IMR-90 (cell line): Measurements from ENCODE around the gene DOK3. TPM values are rescaled to one million over a fixed set of nuclear protein-coding genes. Genes with fewer than 3 reads are reported as not detected.

Experiments
- ATAC-seq: fragments of 200-7000 bp; cut with Tn5 transposase; 2 replicates; pipeline ENCODE4 v1.9.1; 2020; ENCODE audit warnings: low read depth, mild to moderate bottlenecking, moderate library complexity
- BruUV-seq: library from RNA; stranded (reverse); fragments of 400-500 nt; replicated peaks from 2 replicates; lab custom pipeline; 2021; lab: Mats Ljungman, UMichigan
- CTCF ChIA-PET: fragments of 300-600 bp; formaldehyde crosslinking; extraction: SDS; loops from one replicate; lab custom pipeline; 2021; ENCODE audit warnings: antibody characterized with exemption; lab: Yijun Ruan, JAX
- POLR2A ChIA-PET: fragments of 300-600 bp; sonication (Branson Sonifier 250); formaldehyde crosslinking; loops from one replicate; lab custom pipeline; 2022; ENCODE audit warnings: antibody characterized with exemption; ENCODE audit not compliant: unreplicated experiment; lab: Charles Lee
- DNase-seq: peaks from one replicate; pipeline ENCODE4 v3.0.0; 2013
- H2AFZ ChIP-seq: replicated peaks from 2 replicates; pipeline ENCODE3; 2013; ENCODE audit warnings: low read length, mild to moderate bottlenecking; ENCODE audit not compliant: poor library complexity
- H2AK5ac ChIP-seq: 2 replicates; pipeline ENCODE4 v1.6.1; 2013; ENCODE audit warnings: low read depth, low read length, inconsistent platforms
- H2AK9ac ChIP-seq: replicated peaks from 2 replicates; pipeline ENCODE3; 2013; ENCODE audit warnings: mild to moderate bottlenecking, low read depth, low read length, moderate library complexity; ENCODE audit not compliant: poor library complexity
- H2BK120ac ChIP-seq: 2 replicates; pipeline ENCODE4 v1.6.1; 2013; ENCODE audit warnings: low read depth, low read length, inconsistent platforms
- H2BK15ac ChIP-seq: 3 replicates; pipeline ENCODE4 v1.6.1; 2013; ENCODE audit warnings: low read depth, low read length, inconsistent platforms
- H2BK20ac ChIP-seq: 2 replicates; pipeline ENCODE4 v1.6.1; 2013; ENCODE audit warnings: low read depth, mild to moderate bottlenecking, inconsistent platforms, low read length, moderate library complexity
- H2BK5ac ChIP-seq: 2 replicates; pipeline ENCODE4 v1.6.1; 2013; ENCODE audit warnings: mild to moderate bottlenecking, low read depth, low read length, inconsistent platforms; ENCODE audit not compliant: poor library complexity, severe bottlenecking
- H3K14ac ChIP-seq: replicated peaks from 2 replicates; pipeline ENCODE4 v1.6.1; 2013; ENCODE audit warnings: low read depth, low read length, inconsistent platforms
- H3K18ac ChIP-seq: 2 replicates; pipeline ENCODE4 v1.6.1; 2013; ENCODE audit warnings: low read depth, low read length, control low read depth
- H3K23ac ChIP-seq: 2 replicates; pipeline ENCODE4 v1.6.1; 2013; ENCODE audit warnings: low read depth, low read length, inconsistent platforms
- H3K27ac ChIP-seq: 2 replicates; pipeline ENCODE4 v1.5.1; 2013; ENCODE audit warnings: mild to moderate bottlenecking, control low read depth, low read length; ENCODE audit not compliant: insufficient read depth
- H3K27me3 ChIP-seq: 2 replicates; pipeline ENCODE4 v1.6.1; 2013; ENCODE audit warnings: low read length; ENCODE audit not compliant: control insufficient read depth, insufficient read depth
- H3K36me3 ChIP-seq: 2 replicates; pipeline ENCODE4 v1.6.1; 2013; ENCODE audit warnings: low read length, mixed read lengths; ENCODE audit not compliant: control insufficient read depth, insufficient read depth
- H3K4ac ChIP-seq: 2 replicates; pipeline ENCODE4 v1.6.1; 2013; ENCODE audit warnings: low read depth, low read length, inconsistent platforms
- H3K4me1 ChIP-seq: 2 replicates; pipeline ENCODE4 v1.6.1; 2013; ENCODE audit warnings: low read length, mixed read lengths; ENCODE audit not compliant: control insufficient read depth, insufficient read depth
- H3K4me2 ChIP-seq: 2 replicates; pipeline ENCODE4 v1.6.1; 2013; ENCODE audit warnings: low read depth, mild to moderate bottlenecking, control low read depth, low read length, moderate library complexity
- H3K4me3 ChIP-seq: 2 replicates; pipeline ENCODE4 v1.5.1; 2013; ENCODE audit warnings: low read depth, mild to moderate bottlenecking, control low read depth, low read length, moderate library complexity; ENCODE audit not compliant: insufficient read depth
- H3K56ac ChIP-seq: 2 replicates; pipeline ENCODE4 v1.6.1; 2013; ENCODE audit warnings: low read length, inconsistent platforms; ENCODE audit not compliant: insufficient read depth; ENCODE audit errors: extremely low read depth
- H3K79me1 ChIP-seq, 2 experiments: 2 replicates each; pipeline ENCODE4 v1.6.1; 2013; ENCODE audit warnings: low read length in 2 of 2, inconsistent platforms in 1 of 2, low read depth in 1 of 2
- H3K9ac ChIP-seq: 2 replicates; pipeline ENCODE4 v1.6.1; 2013; ENCODE audit warnings: low read depth, low read length, control low read depth
- H3K9me1 ChIP-seq: 2 replicates; pipeline ENCODE4 v1.6.1; 2013; ENCODE audit warnings: low read length, inconsistent platforms; ENCODE audit not compliant: insufficient read depth
- H3K9me3 ChIP-seq: 2 replicates; pipeline ENCODE4 v1.6.1; 2013; ENCODE audit warnings: low read length; ENCODE audit not compliant: control insufficient read depth, insufficient read depth
- H4K20me1 ChIP-seq: 2 replicates; pipeline ENCODE4 v1.6.1; 2013; ENCODE audit warnings: low read length, inconsistent platforms; ENCODE audit not compliant: insufficient read depth
- H4K5ac ChIP-seq: 2 replicates; pipeline ENCODE4 v1.6.1; 2013; ENCODE audit warnings: mild to moderate bottlenecking, low read depth, low read length, control low read depth
- H4K8ac ChIP-seq, 2 experiments: 2 replicates each; pipeline ENCODE4 v1.6.1; 2013; ENCODE audit warnings: low read depth in 2 of 2, low read length in 2 of 2, control low read depth in 1 of 2, inconsistent platforms in 1 of 2
- H4K91ac ChIP-seq: 2 replicates; pipeline ENCODE4 v1.6.1; 2013; ENCODE audit warnings: low read depth, low read length, inconsistent platforms; ENCODE audit not compliant: insufficient read depth
- BHLHE40 ChIP-seq: fragments of 150-350 bp; IDR thresholded peaks from 2 replicates; pipeline ENCODE4 v1.6.1; 2016; ENCODE audit warnings: mild to moderate bottlenecking, low read depth, low read length
- CEBPB ChIP-seq: IDR thresholded peaks from 2 replicates; pipeline ENCODE4 v1.6.1; 2012; ENCODE audit warnings: low read depth, low read length, improper control_type of control experiment
- FOS ChIP-seq: fragments of 150-350 bp; IDR thresholded peaks from 2 replicates; pipeline ENCODE4 v1.6.1; 2016; ENCODE audit warnings: low read depth, low read length
- MAFK ChIP-seq: IDR thresholded peaks from 2 replicates; pipeline ENCODE4 v1.6.1; 2012; ENCODE audit warnings: low read depth, low read length, improper control_type of control experiment
- MXI1 ChIP-seq: IDR thresholded peaks from 2 replicates; pipeline ENCODE4 v1.6.1; 2012; ENCODE audit warnings: low read depth, mild to moderate bottlenecking, low read length, moderate library complexity, borderline replicate concordance
- NFE2L2 ChIP-seq: fragments of 150-350 bp; IDR thresholded peaks from 2 replicates; pipeline ENCODE4 v1.6.1; 2016; ENCODE audit warnings: low read depth, mild to moderate bottlenecking, low read length
- RAD21 ChIP-seq: IDR thresholded peaks from 2 replicates; pipeline ENCODE4 v1.6.1; 2012; ENCODE audit warnings: low read length, improper control_type of control experiment
- RCOR1 ChIP-seq: IDR thresholded peaks from 2 replicates; pipeline ENCODE4 v1.6.1; 2012; ENCODE audit warnings: mild to moderate bottlenecking, low read length, improper control_type of control experiment; ENCODE audit not compliant: insufficient replicate concordance
- RFX5 ChIP-seq: IDR thresholded peaks from 2 replicates; pipeline ENCODE4 v1.8.0; 2012; ENCODE audit warnings: low read depth, mild to moderate bottlenecking, low read length, moderate library complexity
- WGBS, 2 experiments: methylation state at CpG; one replicate each; pipeline versions ENCODE4 v1.1.5 to v1.1.7; 2013; ENCODE audit warnings: missing lambda C conversion rate in 2 of 2; ENCODE audit not compliant: insufficient read length in 1 of 2; ENCODE audit errors: extremely low coverage in 2 of 2; 5-methylcytosine and 5-hydroxymethylcytosine counted together
- dilution Hi-C: fragments of 300-500 bp; cut with HindIII; formaldehyde crosslinking; loops from one replicate; pipeline ENCODE4 v1.14.3; 2018; ENCODE audit warnings: low sequenced_read_pairs; ENCODE audit not compliant: unreplicated experiment
- in situ Hi-C: fragments of 300-500 bp; cut with MboI; formaldehyde crosslinking; loops from 3 replicates; pipeline ENCODE4 v1.14.3; 2019; ENCODE audit warnings: low sequenced_read_pairs, inconsistent platforms, mixed read lengths
- intact Hi-C: fragments of 100-400 bp; cut with micrococcal nuclease; formaldehyde crosslinking; loops from 2 replicates; pipeline ENCODE4 v1.10.0; 2022
- polyA plus RNA-seq, 3 experiments: library from polyadenylated mRNA; depleted of rRNA; stranded (reverse); fragments of >200 nt; gene quantifications; 2 replicates each; pipeline ENCODE4 v1.2.3, GENCODE V29; 2012; ENCODE audit warnings: low replicate concordance in 1 of 3
- total RNA-seq: library from RNA; depleted of rRNA; stranded (reverse); fragments of >200 nt; gene quantifications from 2 replicates; pipeline ENCODE4 v1.2.3, GENCODE V29; 2012
- TF ChIP-seq, protein P1 (sequence below): fragments of 150-350 bp; IDR thresholded peaks from 2 replicates; pipeline ENCODE4 v1.6.1; 2017; ENCODE audit warnings: mild to moderate bottlenecking, antibody characterized with exemption, low read length, low read depth
- TF ChIP-seq, protein P2 (sequence below): conservative IDR thresholded peaks from 2 replicates; pipeline ENCODE4 v1.5.1; 2012; ENCODE audit warnings: mild to moderate bottlenecking, low read depth, low read length, improper control_type of control experiment

DOK3 gene
- total and polyA plus RNA-seq, 2 of the 4 experiments (the other 2 are of a cell fraction): 0.54 to 3.9 TPM

DNA sequence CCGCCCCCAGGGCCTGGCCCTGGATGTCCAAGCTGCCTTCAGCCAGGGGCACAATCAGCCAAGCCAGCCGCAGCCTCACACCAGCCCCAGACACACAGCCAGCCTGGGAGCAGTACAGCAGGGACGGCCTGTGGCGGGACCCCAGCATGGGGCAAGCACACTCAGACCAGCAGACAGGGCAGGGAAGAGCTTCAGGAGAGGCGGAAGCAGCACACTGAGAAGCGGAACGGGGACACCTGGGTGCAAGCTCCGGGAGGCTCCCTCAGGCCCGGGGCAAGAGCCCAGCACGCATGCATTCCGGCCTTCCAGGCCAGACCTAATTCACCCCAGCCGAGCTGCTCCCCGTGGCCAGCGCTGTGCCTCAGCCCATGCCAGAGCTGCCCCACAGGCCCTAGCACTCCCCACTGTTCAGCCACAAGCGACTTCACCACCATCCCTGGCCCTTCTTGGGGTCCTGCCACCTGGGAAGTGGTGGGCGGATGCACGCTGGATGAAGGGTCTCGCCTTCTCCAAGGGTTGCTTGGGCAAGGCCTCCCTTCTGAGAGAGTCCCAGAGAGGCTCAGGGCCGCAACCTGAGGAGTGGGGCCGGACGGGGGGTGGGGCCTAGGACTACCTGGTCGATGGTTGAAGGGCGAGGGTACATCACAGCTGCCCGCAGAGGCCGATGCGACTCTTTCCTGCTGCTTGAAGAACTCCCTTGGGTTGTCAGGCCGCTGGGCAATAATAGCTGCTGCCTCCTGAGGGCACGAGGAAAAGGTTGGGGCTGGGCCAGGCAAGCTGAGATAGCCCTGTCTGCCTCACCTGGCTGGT, 49.6 kb downstream of the DOK3 start (continued):
- TF ChIP-seq, protein P1, sequence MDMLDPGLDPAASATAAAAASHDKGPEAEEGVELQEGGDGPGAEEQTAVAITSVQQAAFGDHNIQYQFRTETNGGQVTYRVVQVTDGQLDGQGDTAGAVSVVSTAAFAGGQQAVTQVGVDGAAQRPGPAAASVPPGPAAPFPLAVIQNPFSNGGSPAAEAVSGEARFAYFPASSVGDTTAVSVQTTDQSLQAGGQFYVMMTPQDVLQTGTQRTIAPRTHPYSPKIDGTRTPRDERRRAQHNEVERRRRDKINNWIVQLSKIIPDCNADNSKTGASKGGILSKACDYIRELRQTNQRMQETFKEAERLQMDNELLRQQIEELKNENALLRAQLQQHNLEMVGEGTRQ: no peak

DNA sequence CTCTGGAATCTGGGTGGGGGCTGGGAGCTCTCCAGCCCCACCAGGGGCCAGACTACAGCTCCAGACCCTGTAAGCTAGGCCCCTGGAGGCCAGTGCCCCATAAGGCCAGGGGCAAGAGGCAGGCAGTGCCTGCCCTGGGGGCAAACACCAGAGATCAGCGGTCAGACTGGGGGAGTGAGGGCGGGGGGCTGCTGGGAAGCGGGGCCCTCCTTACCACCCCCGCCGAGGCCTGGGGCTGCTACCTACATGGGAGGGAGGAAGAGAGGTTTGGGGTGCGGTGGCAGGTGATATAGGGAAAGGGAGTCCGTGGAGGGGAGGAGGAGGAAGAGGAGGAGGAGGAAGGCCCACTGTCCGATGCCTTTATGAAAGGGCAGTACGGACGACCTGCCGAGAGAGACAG, 50.3 kb downstream of the DOK3 start:
- no peak overlapping the region for H2AFZ ChIP-seq
- H2AK5ac ChIP-seq: no peak overlapping the region
- no peak overlapping the region for H2BK120ac ChIP-seq
- no peaks in the 10 kb centered on the region for H3K27me3 ChIP-seq
- in situ Hi-C loops: no loop called here
- no peak overlapping the region for H4K5ac ChIP-seq
- no peaks in the 10 kb centered on the region for H3K9me1 ChIP-seq
- ChIA-PET POLR2A (no interaction called here), CTCF (no interaction called here)
- H3K27ac ChIP-seq: no peak overlapping the region
- no peak overlapping the region for H3K14ac ChIP-seq
- H3K36me3 ChIP-seq: peaks cover 59% of the 10 kb centered on the region
- no peak overlapping the region for H3K18ac ChIP-seq
- H4K20me1 ChIP-seq: peaks cover 78% of the 10 kb centered on the region
- no peak for DNase-seq
- H2AK9ac ChIP-seq: no peak overlapping the region
- H3K79me1 ChIP-seq: peaks cover 11 to 31% of the 10 kb centered on the region in 2 experiments
- no peak overlapping the region for H3K4me3 ChIP-seq
- WGBS, 2 experiments: 87% methylated on average over 7 of the region's 11 CpGs; no CpG with 5 or more reads in 1 of the 2 experiments
- BruUV-seq: no TSS peak
- H3K56ac ChIP-seq: no peak overlapping the region
- dilution Hi-C loops: no loop called here
- no peak overlapping the region for H2BK15ac ChIP-seq
- peaks cover 6% of the 10 kb centered on the region for H3K4me1 ChIP-seq
- no peak overlapping the region for H3K23ac ChIP-seq
- H3K9ac ChIP-seq: no peak overlapping the region
- ATAC-seq: no peak
- no peak overlapping the region for H3K4ac ChIP-seq
- no peak overlapping the region for H4K91ac ChIP-seq
- intact Hi-C loops: no loop called here
- H3K4me2 ChIP-seq: no peak overlapping the region
- no peaks in the 10 kb centered on the region for H3K9me3 ChIP-seq
- TF ChIP-seq RAD21 (no peak), NFE2L2 (no peak), BHLHE40 (no peak), MAFK (no peak), CEBPB (no peak), RFX5 (no peak), RCOR1 (no peak), MXI1 (no peak), FOS (no peak)
- TF ChIP-seq, protein P1: no peak
- TF ChIP-seq, protein P2, sequence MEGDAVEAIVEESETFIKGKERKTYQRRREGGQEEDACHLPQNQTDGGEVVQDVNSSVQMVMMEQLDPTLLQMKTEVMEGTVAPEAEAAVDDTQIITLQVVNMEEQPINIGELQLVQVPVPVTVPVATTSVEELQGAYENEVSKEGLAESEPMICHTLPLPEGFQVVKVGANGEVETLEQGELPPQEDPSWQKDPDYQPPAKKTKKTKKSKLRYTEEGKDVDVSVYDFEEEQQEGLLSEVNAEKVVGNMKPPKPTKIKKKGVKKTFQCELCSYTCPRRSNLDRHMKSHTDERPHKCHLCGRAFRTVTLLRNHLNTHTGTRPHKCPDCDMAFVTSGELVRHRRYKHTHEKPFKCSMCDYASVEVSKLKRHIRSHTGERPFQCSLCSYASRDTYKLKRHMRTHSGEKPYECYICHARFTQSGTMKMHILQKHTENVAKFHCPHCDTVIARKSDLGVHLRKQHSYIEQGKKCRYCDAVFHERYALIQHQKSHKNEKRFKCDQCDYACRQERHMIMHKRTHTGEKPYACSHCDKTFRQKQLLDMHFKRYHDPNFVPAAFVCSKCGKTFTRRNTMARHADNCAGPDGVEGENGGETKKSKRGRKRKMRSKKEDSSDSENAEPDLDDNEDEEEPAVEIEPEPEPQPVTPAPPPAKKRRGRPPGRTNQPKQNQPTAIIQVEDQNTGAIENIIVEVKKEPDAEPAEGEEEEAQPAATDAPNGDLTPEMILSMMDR: no peak
- H2BK5ac ChIP-seq: no peak overlapping the region
- no peak overlapping the region for H2BK20ac ChIP-seq
- no peak overlapping the region for H4K8ac ChIP-seq
